Measurements from ENCODE around the gene STK39. TPM values are rescaled to one million over a fixed set of nuclear protein-coding genes. Genes with fewer than 3 reads are reported as not detected.

Gene STK39
- total and polyA plus RNA-seq, 2 of the 4 experiments (the other 2 are of a cell fraction): 11.8 to 16.4 TPM

DNA sequence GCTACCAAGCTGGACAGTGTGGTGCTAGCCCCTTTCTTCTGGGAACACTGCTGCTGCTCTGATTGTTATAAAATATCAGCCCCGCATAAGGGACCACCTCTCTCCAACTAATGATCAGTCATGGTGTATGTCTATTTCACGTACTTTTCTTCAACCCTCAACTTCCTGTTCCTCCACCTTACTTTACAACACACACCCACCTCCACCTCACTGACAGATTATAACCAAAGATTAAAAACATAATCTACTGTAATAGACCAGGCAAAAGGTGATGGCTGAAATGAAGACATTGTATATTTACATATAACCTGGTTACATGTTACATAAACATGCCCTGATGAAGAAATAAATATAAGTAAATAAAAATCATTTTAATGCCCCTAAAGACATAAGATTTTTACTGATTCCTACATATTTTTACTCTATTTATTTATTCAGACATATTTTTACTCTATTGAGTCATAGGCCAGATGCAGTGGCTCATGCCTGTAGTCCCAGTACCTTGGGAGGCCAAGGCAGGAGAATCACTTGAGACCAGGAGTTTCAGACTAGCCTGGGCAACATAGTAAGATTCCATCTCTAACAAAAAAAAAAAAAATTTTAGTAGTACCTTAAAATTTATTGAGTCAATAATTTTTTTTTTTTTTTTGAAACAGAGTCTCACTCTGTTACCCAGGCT, 12.8 kb downstream of the STK39 start:
- in situ Hi-C loops (cut with MboI; ENCODE audit: low sequenced_read_pairs): no loop called here
- POLR2A ChIA-PET (ENCODE audit: unreplicated experiment): no interaction called here
- DNase-seq: peak; percentile 64
- TF ChIP-seq POLR2A (IDR thresholded peaks at IDR 0.05; ENCODE audit: low read depth, low read length) (no peak), RCOR1 (IDR thresholded peaks at IDR 0.05; ENCODE audit: insufficient replicate concordance, low read length) (no peak), RAD21 (IDR thresholded peaks at IDR 0.05; ENCODE audit: low read length) (no peak), CHD1 (IDR thresholded peaks at IDR 0.05; ENCODE audit: low read depth, low read length) (no peak), CEBPB (IDR thresholded peaks at IDR 0.05; ENCODE audit: low read depth, low read length) (no peak), RFX5 (IDR thresholded peaks at IDR 0.05; ENCODE audit: low read depth, low read length) (no peak), BHLHE40 (IDR thresholded peaks at IDR 0.05; ENCODE audit: low read depth, low read length) (no peak), MAZ (IDR thresholded peaks at IDR 0.05; ENCODE audit: borderline replicate concordance, low read depth, low read length) (no peak), MAFK (IDR thresholded peaks at IDR 0.05; ENCODE audit: low read depth, low read length) (no peak), FOS (IDR thresholded peaks at IDR 0.05; ENCODE audit: low read depth, low read length) (no peak), NFE2L2 (IDR thresholded peaks at IDR 0.05; ENCODE audit: low read depth, low read length) (no peak), SMC3 (IDR thresholded peaks at IDR 0.05; ENCODE audit: low read depth, low read length) (no peak)
- TF ChIP-seq, protein P1, sequence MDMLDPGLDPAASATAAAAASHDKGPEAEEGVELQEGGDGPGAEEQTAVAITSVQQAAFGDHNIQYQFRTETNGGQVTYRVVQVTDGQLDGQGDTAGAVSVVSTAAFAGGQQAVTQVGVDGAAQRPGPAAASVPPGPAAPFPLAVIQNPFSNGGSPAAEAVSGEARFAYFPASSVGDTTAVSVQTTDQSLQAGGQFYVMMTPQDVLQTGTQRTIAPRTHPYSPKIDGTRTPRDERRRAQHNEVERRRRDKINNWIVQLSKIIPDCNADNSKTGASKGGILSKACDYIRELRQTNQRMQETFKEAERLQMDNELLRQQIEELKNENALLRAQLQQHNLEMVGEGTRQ (IDR thresholded peaks at IDR 0.05; ENCODE audit: low read depth, low read length): no peak
- TF ChIP-seq, protein P2, sequence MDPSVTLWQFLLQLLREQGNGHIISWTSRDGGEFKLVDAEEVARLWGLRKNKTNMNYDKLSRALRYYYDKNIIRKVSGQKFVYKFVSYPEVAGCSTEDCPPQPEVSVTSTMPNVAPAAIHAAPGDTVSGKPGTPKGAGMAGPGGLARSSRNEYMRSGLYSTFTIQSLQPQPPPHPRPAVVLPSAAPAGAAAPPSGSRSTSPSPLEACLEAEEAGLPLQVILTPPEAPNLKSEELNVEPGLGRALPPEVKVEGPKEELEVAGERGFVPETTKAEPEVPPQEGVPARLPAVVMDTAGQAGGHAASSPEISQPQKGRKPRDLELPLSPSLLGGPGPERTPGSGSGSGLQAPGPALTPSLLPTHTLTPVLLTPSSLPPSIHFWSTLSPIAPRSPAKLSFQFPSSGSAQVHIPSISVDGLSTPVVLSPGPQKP (IDR thresholded peaks at IDR 0.05; ENCODE audit: borderline replicate concordance, low read depth, low read length): no peak
- TF ChIP-seq, protein P3, sequence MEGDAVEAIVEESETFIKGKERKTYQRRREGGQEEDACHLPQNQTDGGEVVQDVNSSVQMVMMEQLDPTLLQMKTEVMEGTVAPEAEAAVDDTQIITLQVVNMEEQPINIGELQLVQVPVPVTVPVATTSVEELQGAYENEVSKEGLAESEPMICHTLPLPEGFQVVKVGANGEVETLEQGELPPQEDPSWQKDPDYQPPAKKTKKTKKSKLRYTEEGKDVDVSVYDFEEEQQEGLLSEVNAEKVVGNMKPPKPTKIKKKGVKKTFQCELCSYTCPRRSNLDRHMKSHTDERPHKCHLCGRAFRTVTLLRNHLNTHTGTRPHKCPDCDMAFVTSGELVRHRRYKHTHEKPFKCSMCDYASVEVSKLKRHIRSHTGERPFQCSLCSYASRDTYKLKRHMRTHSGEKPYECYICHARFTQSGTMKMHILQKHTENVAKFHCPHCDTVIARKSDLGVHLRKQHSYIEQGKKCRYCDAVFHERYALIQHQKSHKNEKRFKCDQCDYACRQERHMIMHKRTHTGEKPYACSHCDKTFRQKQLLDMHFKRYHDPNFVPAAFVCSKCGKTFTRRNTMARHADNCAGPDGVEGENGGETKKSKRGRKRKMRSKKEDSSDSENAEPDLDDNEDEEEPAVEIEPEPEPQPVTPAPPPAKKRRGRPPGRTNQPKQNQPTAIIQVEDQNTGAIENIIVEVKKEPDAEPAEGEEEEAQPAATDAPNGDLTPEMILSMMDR (conservative IDR thresholded peaks at IDR 0.05; ENCODE audit: low read depth, low read length): no peak

More for the DNA sequence above, 12.8 kb downstream of the STK39 start:
- H2AK5ac ChIP-seq (ENCODE audit: low read depth, low read length): no peak overlapping the region
- no peak overlapping the region for H3K9ac ChIP-seq (ENCODE audit: low read depth, low read length)
- WGBS, 2 experiments (ENCODE audit: extremely low coverage in 2 of 2, insufficient read length in 1 of 2): 100% methylated on average over 1 of the region's 2 CpGs; no CpG with 5 or more reads in 1 of the 2 experiments
- H3K27me3 ChIP-seq (ENCODE audit: control insufficient read depth, insufficient read depth, low read length): no peaks in the 10 kb centered on the region
- peaks cover 11% of the 10 kb centered on the region; the same call in 1 of the 2 replicates for H3K9me1 ChIP-seq (ENCODE audit: insufficient read depth, low read length)
- H2BK120ac ChIP-seq (ENCODE audit: low read depth, low read length): peak overlapping the region; percentile 5; the same call in 1 of the 2 replicates
- H2BK20ac ChIP-seq (ENCODE audit: low read depth, low read length): peak overlapping the region; percentile 2
- 0 out of 2 replicates have a peak, but pooled peaks cover 2% of the 10 kb centered on the region for H3K36me3 ChIP-seq (ENCODE audit: control insufficient read depth, insufficient read depth, low read length)
- BruUV-seq (replicated peaks): no TSS peak
- peak overlapping the region; percentile 4 for H3K14ac ChIP-seq (replicated peaks; ENCODE audit: low read depth, low read length)
- intact Hi-C loops (cut with micrococcal nuclease): no loop called here
- no peak overlapping the region for H3K27ac ChIP-seq (ENCODE audit: insufficient read depth, low read length)
- H3K23ac ChIP-seq (ENCODE audit: low read depth, low read length): no peak overlapping the region; the same call in 1 of the 2 replicates
- peak overlapping the region; percentile 59 for H3K4ac ChIP-seq (ENCODE audit: low read depth, low read length)
- H3K9me3 ChIP-seq (ENCODE audit: control insufficient read depth, insufficient read depth, low read length): peaks cover 8% of the 10 kb centered on the region
- peak overlapping the region; percentile 31; the same call in 1 of the 3 replicates for H2BK15ac ChIP-seq (ENCODE audit: low read depth, low read length)
- CTCF ChIA-PET: no interaction called here
- H4K91ac ChIP-seq (ENCODE audit: insufficient read depth, low read depth, low read length): peak overlapping the region; percentile 3; the same call in 1 of the 2 replicates
- H3K56ac ChIP-seq (ENCODE audit: extremely low read depth, insufficient read depth, low read length): no peak overlapping the region
- peak overlapping the region in 1 of 2 experiments; percentile 36; a peak in 2 of 4 replicates for H4K8ac ChIP-seq (ENCODE audit: low read depth in 2 of 2, low read length in 2 of 2)
- peak overlapping the region; percentile 54; the same call in 1 of the 2 replicates for H3K18ac ChIP-seq (ENCODE audit: low read depth, low read length)
- H2BK5ac ChIP-seq (ENCODE audit: low read depth, low read length, poor library complexity, severe bottlenecking): peak overlapping the region; percentile 28
- dilution Hi-C loops (cut with HindIII; ENCODE audit: low sequenced_read_pairs, unreplicated experiment): no loop called here
- H2AK9ac ChIP-seq (replicated peaks; ENCODE audit: low read depth, low read length, poor library complexity): no peak overlapping the region
- H3K4me1 ChIP-seq (ENCODE audit: control insufficient read depth, insufficient read depth, low read length): peaks cover 10% of the 10 kb centered on the region
- H4K5ac ChIP-seq (ENCODE audit: low read depth, low read length): no peak overlapping the region
- peak; percentile 33 for ATAC-seq (ENCODE audit: low read depth)
- no peak overlapping the region for H3K4me3 ChIP-seq (ENCODE audit: insufficient read depth, low read depth, low read length)
- H2AFZ ChIP-seq (replicated peaks; ENCODE audit: low read length, poor library complexity): no peak overlapping the region
- H3K79me1 ChIP-seq (ENCODE audit: low read depth in 1 of 2, low read length in 2 of 2): peaks cover 26 to 47% of the 10 kb centered on the region in 2 experiments
- peaks cover 7% of the 10 kb centered on the region; the same call in 1 of the 2 replicates for H4K20me1 ChIP-seq (ENCODE audit: insufficient read depth, low read length)
- no peak overlapping the region; the same call in 1 of the 2 replicates for H3K4me2 ChIP-seq (ENCODE audit: low read depth, low read length)
